ENCODE measurements around the gene SLC25A19. TPM values are rescaled to one million over a fixed set of nuclear protein-coding genes. Genes with fewer than 3 reads are reported as not detected.

SLC25A19 gene
- total and polyA plus RNA-seq, 3 experiments from 2014 or later: 15.5 to 126 (median 119) TPM

GRCh38 chr17:75325827-75326225 is 36.6 kb upstream of the SLC25A19 start:
- Mint-ChIP-seq H3K9me3 (no peaks in the 10 kb centered on the region), H3K4me3 (no peak overlapping the region), H3K27ac (peak overlapping the region in 6 of 8 donors; percentile 5 to 70 (median 62)), H3K36me3 (peaks cover 0 to 58% (median 4%) of the 10 kb centered on the region in 3 donors), H3K4me1 (peaks cover 16 to 45% (median 34%) of the 10 kb centered on the region in 3 donors), H3K27me3 (peaks cover 0 to 2% of the 10 kb centered on the region in 2 donors)
- no peaks in the 10 kb centered on the region for H3K9me3 ChIP-seq (ENCODE audit: low read length)
- H3K4me1 ChIP-seq (ENCODE audit: insufficient read depth, low read length): peaks cover 14% of the 10 kb centered on the region
- CTCF ChIA-PET: interaction anchor here (1.7 to 6.7 kb wide), 2 partner anchors 10 to 81 kb away, joined by 3 to 78 read pairs; partner anchors contain the start of gene GRB2
- POLR2A ChIA-PET: interaction anchor here (1.2 kb wide), 1 partner anchor 80 kb away, joined by 4 read pairs; the partner anchor contains the start of gene GRB2
- DNase-seq: no peak
- H3K36me3 ChIP-seq (ENCODE audit: insufficient read depth, low read length): peaks cover 12% of the 10 kb centered on the region
- no peak overlapping the region for H3K4me3 ChIP-seq (ENCODE audit: low read length)
- no peaks in the 10 kb centered on the region for H3K27me3 ChIP-seq (ENCODE audit: insufficient read depth, low read length, poor library complexity, severe bottlenecking)
- H3K27ac ChIP-seq (ENCODE audit: low read depth, low read length): peak overlapping the region; percentile 11

GRCh38 chr17:75325348-75325747 is 36.1 kb upstream of the SLC25A19 start:
- peaks cover 0 to under 1% of the 10 kb centered on the region in 2 donors for H3K27me3 Mint-ChIP-seq
- DNase-seq: no peak
- no peaks in the 10 kb centered on the region for H3K27me3 ChIP-seq (ENCODE audit: insufficient read depth, low read length, poor library complexity, severe bottlenecking)
- H3K9me3 Mint-ChIP-seq: no peaks in the 10 kb centered on the region
- H3K27ac ChIP-seq (ENCODE audit: low read depth, low read length): no peak overlapping the region
- H3K36me3 ChIP-seq (ENCODE audit: insufficient read depth, low read length): peaks cover 9% of the 10 kb centered on the region
- H3K4me1 Mint-ChIP-seq: peaks cover 15 to 40% (median 29%) of the 10 kb centered on the region in 3 donors
- H3K27ac Mint-ChIP-seq: peak overlapping the region in 6 of 8 donors; percentile 23 to 63 (median 48)
- no peak overlapping the region for H3K4me3 ChIP-seq (ENCODE audit: low read length)
- ChIA-PET POLR2A (no interaction called here), CTCF (interaction anchor here (1.2 to 6.7 kb wide), 3 partner anchors 10 to 82 kb away, joined by 3 to 78 read pairs (median 3); partner anchors contain the start of gene GRB2)
- H3K4me3 Mint-ChIP-seq: no peak overlapping the region
- peaks cover 12% of the 10 kb centered on the region for H3K4me1 ChIP-seq (ENCODE audit: insufficient read depth, low read length)
- H3K36me3 Mint-ChIP-seq: peaks cover 0 to 58% (median 5%) of the 10 kb centered on the region in 3 donors
- no peaks in the 10 kb centered on the region for H3K9me3 ChIP-seq (ENCODE audit: low read length)

- no peaks in the 10 kb centered on the region for H3K9me3 Mint-ChIP-seq
- Histone ChIP-seq H3K4me1 (ENCODE audit: insufficient read depth, low read length) (peaks cover 9% of the 10 kb centered on the region), H3K9me3 (ENCODE audit: low read length) (no peaks in the 10 kb centered on the region), H3K36me3 (ENCODE audit: insufficient read depth, low read length) (peaks cover 24% of the 10 kb centered on the region), H3K27ac (ENCODE audit: low read depth, low read length) (no peak overlapping the region), H3K4me3 (ENCODE audit: low read length) (no peak overlapping the region), H3K27me3 (ENCODE audit: insufficient read depth, low read length, poor library complexity, severe bottlenecking) (no peaks in the 10 kb centered on the region)
- no peak overlapping the region for H3K4me3 Mint-ChIP-seq
- POLR2A ChIA-PET: interaction anchor here (1.4 kb wide), 1 partner anchor 32 kb away, joined by 3 read pairs; the partner anchor contains the start of gene SLC25A19
- no peaks in the 10 kb centered on the region for H3K27me3 Mint-ChIP-seq
- H3K4me1 Mint-ChIP-seq: peaks cover 10 to 22% (median 13%) of the 10 kb centered on the region in 3 donors
- peaks cover 0 to 76% (median 6%) of the 10 kb centered on the region in 3 donors for H3K36me3 Mint-ChIP-seq
- CTCF ChIA-PET: interaction anchor here (0.5 to 6.7 kb wide), 12 partner anchors 9 to 136 kb away, joined by 3 to 78 read pairs (median 12); partner anchors contain the start of genes GRB2, MIF4GD and SLC25A19
- no peak for DNase-seq
- peak overlapping the region in 1 of 8 donors; percentile 26 for H3K27ac Mint-ChIP-seq
These were observed 32.3 kb upstream of the SLC25A19 start for GRCh38 chr17:75321506-75321905.

DNA sequence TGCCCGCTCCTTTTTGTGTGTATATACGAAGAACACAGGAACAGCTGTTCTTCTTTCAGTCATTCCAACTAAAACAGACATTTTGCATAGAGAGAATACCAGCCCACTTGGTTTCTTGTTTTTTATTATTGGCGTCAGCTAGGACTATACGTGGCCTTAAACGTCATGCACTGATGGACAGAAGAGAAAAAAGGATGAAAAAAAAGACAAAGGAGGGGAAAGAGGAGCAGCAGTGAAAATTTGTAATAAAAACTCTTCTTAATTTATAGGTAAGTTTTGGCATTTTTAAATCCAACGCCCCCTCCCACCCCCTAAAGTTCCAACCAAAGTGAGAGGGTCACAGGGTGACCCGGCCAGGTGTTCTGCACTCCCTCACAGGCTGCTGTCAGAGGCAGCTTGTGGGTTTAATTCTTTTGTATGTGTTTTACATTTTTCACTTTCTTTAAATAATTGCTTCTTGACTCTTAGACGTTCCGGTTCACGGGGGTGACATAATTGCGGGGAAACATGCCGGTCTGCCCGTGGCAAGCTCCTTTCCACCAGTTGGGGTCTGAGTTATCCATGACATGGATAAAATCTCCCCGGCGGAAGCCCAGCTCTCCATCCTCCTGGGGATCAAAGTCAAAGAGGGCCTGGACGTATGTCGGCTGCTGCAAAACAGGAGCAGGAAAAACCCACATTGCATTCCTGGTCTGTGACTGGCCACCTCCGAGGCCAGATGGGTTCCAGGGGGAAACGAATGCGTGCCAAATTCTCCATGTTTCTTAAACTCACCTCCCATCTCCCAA is 30.9 kb upstream of the SLC25A19 start:
- Histone ChIP-seq H3K4me3 (ENCODE audit: low read length) (no peak overlapping the region), H3K36me3 (ENCODE audit: insufficient read depth, low read length) (peaks cover 24% of the 10 kb centered on the region), H3K4me1 (ENCODE audit: insufficient read depth, low read length) (peaks cover 6% of the 10 kb centered on the region), H3K27ac (ENCODE audit: low read depth, low read length) (no peak overlapping the region), H3K9me3 (ENCODE audit: low read length) (no peaks in the 10 kb centered on the region), H3K27me3 (ENCODE audit: insufficient read depth, low read length, poor library complexity, severe bottlenecking) (no peaks in the 10 kb centered on the region)
- Mint-ChIP-seq H3K9me3 (no peaks in the 10 kb centered on the region), H3K4me3 (no peak overlapping the region), H3K36me3 (peaks cover 0 to 66% (median 4%) of the 10 kb centered on the region in 3 donors), H3K27me3 (no peaks in the 10 kb centered on the region), H3K27ac (no peak overlapping the region), H3K4me1 (peaks cover 7 to 12% (median 9%) of the 10 kb centered on the region in 3 donors)
- ChIA-PET CTCF (interaction anchor here (1.1 to 6.7 kb wide), 4 partner anchors 7 to 87 kb away, joined by 3 to 78 read pairs (median 4); partner anchors contain the start of gene GRB2), POLR2A (interaction anchor here (0.5 kb wide), 1 partner anchor 900 kb away, joined by 4 read pairs; no protein-coding TSS in a partner anchor)
- DNase-seq: no peak

- CTCF ChIA-PET: interaction anchor here (1.0 kb wide), 1 partner anchor 29 kb away, joined by 3 read pairs; the partner anchor contains the start of gene SLC25A19
- peaks cover 6% of the 10 kb centered on the region for H3K4me1 ChIP-seq (ENCODE audit: insufficient read depth, low read length)
- H3K9me3 Mint-ChIP-seq: no peaks in the 10 kb centered on the region
These were observed 29.5 kb upstream of the SLC25A19 start for GRCh38 chr17:75318615-75319222.

GRCh38 chr17:75318211-75318610 is 29.0 kb upstream of the SLC25A19 start:
- Histone ChIP-seq H3K4me1 (ENCODE audit: insufficient read depth, low read length) (peaks cover 2% of the 10 kb centered on the region), H3K4me3 (ENCODE audit: low read length) (no peak overlapping the region), H3K36me3 (ENCODE audit: insufficient read depth, low read length) (peaks cover 24% of the 10 kb centered on the region), H3K27ac (ENCODE audit: low read depth, low read length) (no peak overlapping the region), H3K27me3 (ENCODE audit: insufficient read depth, low read length, poor library complexity, severe bottlenecking) (no peaks in the 10 kb centered on the region), H3K9me3 (ENCODE audit: low read length) (no peaks in the 10 kb centered on the region)
- ChIA-PET POLR2A (no interaction called here), CTCF (interaction anchor here (1.0 kb wide), 1 partner anchor 29 kb away, joined by 3 read pairs; the partner anchor contains the start of gene SLC25A19)
- peaks cover 0 to 54% (median 2%) of the 10 kb centered on the region in 3 donors for H3K36me3 Mint-ChIP-seq
- H3K4me1 Mint-ChIP-seq: peaks cover 3 to 7% (median 5%) of the 10 kb centered on the region in 3 donors
- H3K4me3 Mint-ChIP-seq: no peak overlapping the region
- DNase-seq: no peak
- H3K27me3 Mint-ChIP-seq: no peaks in the 10 kb centered on the region
- no peaks in the 10 kb centered on the region for H3K9me3 Mint-ChIP-seq
- peak overlapping the region in 1 of 8 donors; percentile 63 for H3K27ac Mint-ChIP-seq

More at GRCh38 chr17:75318615-75319222, 29.5 kb upstream of the SLC25A19 start:
- Histone ChIP-seq H3K4me3 (ENCODE audit: low read length) (no peak overlapping the region), H3K27me3 (ENCODE audit: insufficient read depth, low read length, poor library complexity, severe bottlenecking) (no peaks in the 10 kb centered on the region), H3K27ac (ENCODE audit: low read depth, low read length) (no peak overlapping the region), H3K36me3 (ENCODE audit: insufficient read depth, low read length) (peaks cover 24% of the 10 kb centered on the region), H3K9me3 (ENCODE audit: low read length) (no peaks in the 10 kb centered on the region)
- peaks cover 0 to 58% (median 2%) of the 10 kb centered on the region in 3 donors for H3K36me3 Mint-ChIP-seq
- no peaks in the 10 kb centered on the region for H3K27me3 Mint-ChIP-seq
- H3K27ac Mint-ChIP-seq: peak overlapping the region in 1 of 8 donors; percentile 33
- no peak for DNase-seq
- POLR2A ChIA-PET: interaction anchor here (0.6 kb wide), 1 partner anchor 76 kb away, joined by 5 read pairs; no protein-coding TSS in a partner anchor
- peaks cover 7 to 10% (median 7%) of the 10 kb centered on the region in 3 donors for H3K4me1 Mint-ChIP-seq
- no peak overlapping the region for H3K4me3 Mint-ChIP-seq

- H3K4me1 Mint-ChIP-seq: peaks cover 0 to 4% (median 3%) of the 10 kb centered on the region in 3 donors
- no peak overlapping the region for H3K4me3 Mint-ChIP-seq
- H3K27ac ChIP-seq (ENCODE audit: low read depth, low read length): no peak overlapping the region
- peaks cover 24% of the 10 kb centered on the region for H3K36me3 ChIP-seq (ENCODE audit: insufficient read depth, low read length)
- peaks cover 0 to 49% (median 2%) of the 10 kb centered on the region in 3 donors for H3K36me3 Mint-ChIP-seq
- CTCF ChIA-PET: interaction anchor here (1.9 kb wide), 1 partner anchor 28 kb away, joined by 5 read pairs; the partner anchor contains the start of gene SLC25A19
- peak overlapping the region in 4 of 8 donors; percentile 17 to 80 (median 55) for H3K27ac Mint-ChIP-seq
- no peaks in the 10 kb centered on the region for H3K27me3 ChIP-seq (ENCODE audit: insufficient read depth, low read length, poor library complexity, severe bottlenecking)
- POLR2A ChIA-PET: no interaction called here
- DNase-seq: no peak
- H3K4me3 ChIP-seq (ENCODE audit: low read length): no peak overlapping the region
- H3K9me3 ChIP-seq (ENCODE audit: low read length): no peaks in the 10 kb centered on the region
- no peaks in the 10 kb centered on the region for H3K4me1 ChIP-seq (ENCODE audit: insufficient read depth, low read length)
- no peaks in the 10 kb centered on the region for H3K27me3 Mint-ChIP-seq
- no peaks in the 10 kb centered on the region for H3K9me3 Mint-ChIP-seq
These were observed 28.4 kb upstream of the SLC25A19 start for GRCh38 chr17:75317671-75318070.
